HEK293T (cell line): ENCODE measurements around the gene NDRG4.

Experiments
- ARNT ChIP-seq: fragments of 450-650 bp; IDR thresholded peaks from 2 replicates; pipeline ENCODE4 v1.6.1; 2017; ENCODE audit warnings: mild to moderate bottlenecking
- BHLHE40 ChIP-seq: fragments of 450-650 bp; IDR thresholded peaks from 2 replicates; pipeline ENCODE4 v1.6.1; 2016; ENCODE audit warnings: mild to moderate bottlenecking, moderate library complexity, borderline replicate concordance
- CTBP1 ChIP-seq: fragments of 450-650 bp; IDR thresholded peaks from 2 replicates; pipeline ENCODE4 v1.6.1; 2016; ENCODE audit warnings: borderline replicate concordance
- ELF4 ChIP-seq: fragments of 450-650 bp; IDR thresholded peaks from 2 replicates; pipeline ENCODE4 v1.6.1; 2017; ENCODE audit warnings: antibody characterized with exemption
- FOXA1 ChIP-seq: fragments of 450-650 bp; IDR thresholded peaks from 2 replicates; pipeline ENCODE4 v1.6.1; 2016; ENCODE audit warnings: mild to moderate bottlenecking
- FOXK2 ChIP-seq: fragments of 450-650 bp; IDR thresholded peaks from 2 replicates; pipeline ENCODE4 v1.6.1; 2016; ENCODE audit warnings: mild to moderate bottlenecking
- FOXM1 ChIP-seq: fragments of 450-650 bp; IDR thresholded peaks from 2 replicates; pipeline ENCODE4 v1.6.1; 2017; ENCODE audit warnings: mild to moderate bottlenecking, borderline replicate concordance
- L3MBTL2 ChIP-seq: fragments of 450-650 bp; conservative IDR thresholded peaks from 2 replicates; pipeline ENCODE4 v1.6.1; 2016; ENCODE audit warnings: mild to moderate bottlenecking
- PKNOX1 ChIP-seq: fragments of 450-650 bp; IDR thresholded peaks from 2 replicates; pipeline ENCODE4 v1.6.1; 2016
- SP1 ChIP-seq: fragments of 450-650 bp; IDR thresholded peaks from 2 replicates; pipeline ENCODE4 v1.6.1; 2017
- SUZ12 ChIP-seq: fragments of 450-650 bp; IDR thresholded peaks from 2 replicates; pipeline ENCODE4 v1.6.1; 2016; ENCODE audit warnings: mild to moderate bottlenecking
- TARDBP ChIP-seq: fragments of 450-650 bp; IDR thresholded peaks from 2 replicates; pipeline ENCODE4 v1.6.1; 2016
- ZNF384 ChIP-seq: fragments of 450-650 bp; IDR thresholded peaks from 2 replicates; pipeline ENCODE4 v1.6.1; 2016

GRCh38 chr16:58458606-58459343, 41.2 kb upstream of the NDRG4 start:
- TF ChIP-seq BHLHE40 (no peak), TARDBP (no peak), PKNOX1 (no peak), ZNF384 (no peak), FOXA1 (no peak), SP1 (no peak), CTBP1 (no peak), FOXK2 (no peak), FOXM1 (no peak), SUZ12 (no peak), L3MBTL2 (no peak), ELF4 (no peak), ARNT (no peak)
